ENCODE measurements around the gene GIMAP5.

GRCh38 chr7:150778014-150778737 is 41.0 kb downstream of the GIMAP5 start:
- TF ChIP-seq CTCF (IDR thresholded peaks at IDR 0.05) (no peak), EP300 (IDR thresholded peaks at IDR 0.05) (no peak), POLR2AphosphoS5 (IDR thresholded peaks at IDR 0.05) (no peak)

Data from gastroesophageal sphincter (tissue), 3 donors.